ENCODE results near the gene GNAS-AS1.

- no peak for TF ChIP-seq POLR2AphosphoS5 (IDR thresholded peaks at IDR 0.05; ENCODE audit: low read depth, low read length)
- no peak for TF ChIP-seq POLR2A (IDR thresholded peaks at IDR 0.05; ENCODE audit: low read depth, low read length)
- no peak for TF ChIP-seq TAF1 (IDR thresholded peaks at IDR 0.05; ENCODE audit: borderline replicate concordance, low read depth, low read length)
These were observed 30.8 kb downstream of the GNAS-AS1 start for GRCh38 chr20:58819921-58820320.

Data from GM12892 (cell line).